SW480 (cell line): ENCODE measurements around the gene CLHC1.
A peak's percentile ranks its signal among the peaks of the same experiment; 100 is the strongest.
"Not testable (repeated sequence)": the region's sequence is repeated elsewhere in the genome, so short reads cannot be mapped to it uniquely, and the experiment has no call there.

Experiments used
- DNase-seq: peaks from one replicate; pipeline ENCODE4 v3.0.0-alpha.2; 2016; ENCODE audit warnings: low spot score

Gene CLHC1

DNA sequence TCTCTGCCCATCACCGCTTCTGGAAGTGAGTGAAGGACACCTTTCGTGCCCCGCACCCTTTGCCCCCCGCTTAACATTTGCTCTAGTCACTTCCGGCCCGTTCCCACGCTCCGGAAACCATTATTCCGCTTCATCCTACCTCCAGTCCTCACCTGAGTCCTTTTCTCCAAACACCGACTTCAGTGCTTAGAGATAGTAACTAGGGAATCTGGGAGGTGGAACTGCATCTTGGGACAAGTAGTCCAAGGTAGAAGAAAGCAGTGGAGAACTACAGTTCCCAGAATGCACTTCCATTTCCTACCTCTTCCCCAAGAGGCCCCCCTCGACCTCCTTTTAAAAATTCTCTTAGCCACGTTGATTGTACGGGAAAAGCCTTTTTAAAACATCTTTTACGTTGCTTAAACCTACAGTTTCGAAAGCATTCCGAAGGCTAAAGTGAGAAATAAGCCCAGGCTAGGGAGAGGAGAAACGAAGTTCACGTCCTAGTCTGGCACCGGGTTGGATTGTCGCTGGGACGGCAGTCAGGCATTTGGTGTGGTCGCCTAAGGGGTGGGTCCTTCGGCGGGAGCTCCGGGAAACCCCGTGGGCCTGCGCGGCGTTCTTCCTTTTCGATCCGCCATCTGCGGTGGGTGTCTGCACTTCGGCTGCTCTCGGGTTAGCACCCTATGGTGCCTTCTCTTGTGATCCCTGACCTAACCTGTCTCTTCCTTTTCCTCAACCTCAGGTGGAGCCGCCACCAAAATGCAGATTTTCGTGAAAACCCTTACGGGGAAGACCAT, at the start of gene CLHC1, which contains the start of gene RPS27A:
Gene CLHC1 (minus strand): TSS at position 210 of the 779 bp plus-strand sequence. CDS start 9,882 bp downstream, outside the sequence.
Gene RPS27A (plus strand): TSS at position 605 of the 779 bp plus-strand sequence. CDS start 137 bp downstream, at position 742.
- peak; percentile 99 for DNase-seq

DNA sequence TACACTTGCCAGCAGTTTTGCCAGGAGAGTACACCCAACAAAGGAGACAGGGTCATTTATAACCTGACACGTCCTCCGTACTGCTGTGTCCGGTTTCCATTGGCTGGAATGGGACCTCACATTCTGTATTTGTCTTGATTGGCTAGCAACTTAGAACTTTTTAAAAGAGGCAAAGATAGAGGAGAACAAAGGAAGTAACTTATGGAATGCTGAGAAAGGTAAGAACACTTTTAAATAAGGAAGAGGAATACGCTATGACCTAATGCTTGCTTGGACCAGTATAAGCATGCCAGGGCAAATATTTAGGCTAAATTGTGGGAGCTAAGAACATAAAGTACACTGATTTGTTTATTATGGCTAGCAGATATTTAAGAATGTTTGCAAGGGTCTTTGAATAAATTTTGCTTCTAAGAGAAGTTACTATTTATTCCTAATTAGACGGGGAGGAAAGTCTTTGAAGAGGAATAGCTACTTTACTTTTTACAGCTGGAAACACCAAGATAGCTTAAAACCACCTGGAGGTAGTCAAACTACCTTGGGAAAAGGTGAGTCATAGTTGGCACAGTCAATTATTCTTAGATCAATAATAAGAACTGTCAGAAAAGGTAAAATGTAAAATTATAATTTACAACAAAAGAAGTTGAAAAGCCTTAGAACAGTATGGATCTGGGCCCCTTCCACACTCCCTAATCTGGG, 48.9 kb upstream of the CLHC1 start:
- DNase-seq, result not testable (repeated sequence)

GRCh38 chr2:55279859-55280424, 47.8 kb upstream of the CLHC1 start:
- not testable (repeated sequence) for DNase-seq

DNA sequence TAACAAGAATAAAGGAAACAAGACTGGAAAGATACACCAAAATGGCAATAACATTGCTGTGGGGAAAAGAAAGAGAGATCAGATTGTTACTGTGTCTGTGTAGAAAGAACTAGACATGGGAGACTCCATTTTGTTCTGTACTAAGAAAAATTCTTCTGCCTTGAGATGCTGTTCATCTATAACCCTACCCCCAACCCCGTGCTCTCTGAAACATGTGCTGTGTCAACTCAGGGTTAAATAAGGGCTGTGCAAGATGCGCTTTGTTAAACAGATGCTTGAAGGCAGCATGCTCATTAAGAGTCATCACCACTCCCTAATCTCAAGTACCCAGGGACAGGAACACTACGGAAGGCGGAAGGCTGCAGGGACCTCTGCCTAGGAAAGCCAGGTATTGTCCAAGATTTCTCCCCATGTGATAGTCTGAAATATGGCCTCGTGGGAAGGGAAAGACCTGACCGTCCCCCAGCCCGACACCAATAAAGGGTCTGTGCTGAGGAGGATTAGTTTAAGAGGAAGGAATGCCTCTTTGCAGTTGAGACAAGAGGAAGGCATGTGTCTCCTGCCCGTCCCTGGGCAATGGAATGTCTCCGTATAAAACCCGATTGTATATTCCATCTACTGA, 47.2 kb upstream of the CLHC1 start:
- not testable (repeated sequence) for DNase-seq

GRCh38 chr2:55277310-55277709, 45.2 kb upstream of the CLHC1 start:
- DNase-seq, result no peak

DNA sequence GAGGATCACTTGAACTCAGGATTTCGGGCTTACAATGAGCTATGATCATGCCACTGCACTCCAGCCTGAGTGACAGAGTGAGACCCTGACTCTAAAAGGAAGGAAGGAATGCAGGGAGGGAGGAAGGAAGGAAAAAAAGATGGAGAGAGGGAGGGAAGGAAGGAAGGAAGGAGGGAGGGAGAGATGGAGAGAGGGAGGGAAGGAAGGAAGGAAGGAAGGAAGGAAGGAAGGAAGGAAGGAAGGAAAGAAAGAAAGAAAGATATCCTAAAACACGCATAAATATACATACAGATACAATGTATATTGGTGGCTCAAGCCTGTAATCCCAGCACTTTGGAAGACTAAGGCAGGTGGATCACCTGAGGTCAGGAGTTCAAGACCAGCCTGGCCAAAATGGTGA, 42.3 kb upstream of the CLHC1 start:
- not testable (repeated sequence) for DNase-seq

DNA sequence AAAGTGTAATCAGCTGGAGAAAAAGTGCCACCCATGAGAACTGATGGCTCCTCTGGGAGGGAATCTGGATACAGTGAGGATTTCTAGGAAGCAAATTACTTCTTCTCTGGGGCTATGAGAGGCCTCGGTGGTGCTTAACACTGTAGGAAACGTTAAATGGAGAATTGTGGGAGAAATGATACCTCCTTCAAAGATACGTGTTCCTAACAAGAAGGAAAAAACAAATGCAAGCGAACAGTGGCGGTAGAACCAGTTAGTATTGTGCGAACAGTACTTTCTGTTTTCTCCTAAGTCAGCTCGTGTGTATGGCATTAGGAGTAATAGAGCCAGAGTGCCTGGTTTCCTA, 37.5 kb upstream of the CLHC1 start:
- peak; percentile 38 for DNase-seq

DNA sequence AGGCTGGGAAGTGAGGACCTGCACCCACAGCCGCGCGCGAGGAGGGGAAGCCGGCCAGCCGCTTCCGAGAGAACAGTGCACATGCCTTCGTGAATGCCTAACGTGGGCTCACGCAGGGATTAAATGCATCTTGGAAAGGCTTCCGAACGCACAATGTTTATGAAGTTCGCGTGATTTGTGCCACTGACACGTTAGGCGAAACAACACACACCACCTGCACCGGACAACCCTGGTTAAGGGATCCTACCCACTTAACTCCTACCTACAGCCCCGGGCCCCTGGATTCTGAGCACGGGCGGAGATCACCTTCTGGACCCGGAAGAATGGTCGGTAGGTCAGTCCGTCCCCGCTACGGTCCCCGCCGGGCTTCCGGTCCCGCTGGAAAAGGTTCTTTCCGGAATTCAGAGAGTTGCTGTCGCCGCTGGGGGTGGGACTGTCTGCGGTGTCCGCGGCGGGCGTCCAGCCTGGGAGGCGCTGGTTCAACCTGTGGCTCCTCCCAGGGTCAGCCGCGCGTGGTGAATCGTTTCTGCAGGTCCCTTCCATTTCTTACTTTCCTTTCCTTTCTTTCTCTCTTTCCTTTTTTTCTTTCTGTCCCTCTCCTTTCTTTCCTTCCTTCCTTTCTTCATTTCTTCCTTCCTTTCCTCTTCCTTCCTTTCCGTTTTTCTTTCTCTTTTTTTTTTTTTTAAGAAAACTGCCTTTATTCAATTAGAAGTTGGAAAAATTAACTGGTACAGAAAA, 37.0 kb upstream of the CLHC1 start, which contains the start of gene MTIF2:
Gene MTIF2 (minus strand): TSS at position 325 of the 738 bp plus-strand sequence. CDS start 5,373 bp downstream, outside the sequence.
- peak; percentile 97 for DNase-seq

- DNase-seq, result no peak
These were observed 36.3 kb upstream of the CLHC1 start for GRCh38 chr2:55268288-55268906.

DNA sequence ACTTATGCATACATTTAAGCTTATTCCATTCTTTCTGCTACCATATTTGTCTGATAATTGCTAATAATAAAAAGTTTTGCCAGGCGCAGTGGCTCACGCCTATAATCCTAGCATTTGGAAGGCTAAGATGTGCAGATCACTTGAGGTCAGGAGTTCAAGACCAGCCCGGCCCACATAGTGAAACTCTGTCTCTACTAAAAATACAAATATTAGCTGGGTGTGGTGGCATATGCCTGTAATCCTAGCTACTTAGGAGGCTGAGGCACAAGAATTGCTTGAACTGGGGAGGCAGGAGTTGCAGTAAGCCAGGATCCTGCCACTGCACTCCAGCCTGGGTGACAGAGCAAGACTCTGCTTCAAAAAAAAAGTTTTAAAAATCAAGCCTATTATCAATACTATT, 27.5 kb upstream of the CLHC1 start:
- not testable (repeated sequence) for DNase-seq

DNA sequence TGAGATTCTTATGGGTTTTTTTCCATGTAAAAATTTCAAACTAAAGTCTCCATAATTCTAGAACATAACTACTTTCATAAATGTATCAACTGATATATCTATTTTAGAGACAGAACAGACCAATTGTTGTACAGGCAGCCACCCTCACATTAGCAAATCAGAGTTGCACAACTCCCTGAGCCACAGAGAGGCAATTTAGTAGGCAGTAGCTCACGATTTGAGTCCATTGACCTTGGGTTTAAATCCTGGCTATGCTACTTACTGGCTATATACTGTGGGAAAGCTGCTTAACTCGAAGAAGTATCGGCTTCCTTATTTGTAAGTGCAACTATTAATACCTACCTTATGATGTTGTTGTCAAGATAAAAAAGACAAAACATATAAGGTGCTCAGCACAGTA, 20.7 kb upstream of the CLHC1 start:
- no peak for DNase-seq

DNA sequence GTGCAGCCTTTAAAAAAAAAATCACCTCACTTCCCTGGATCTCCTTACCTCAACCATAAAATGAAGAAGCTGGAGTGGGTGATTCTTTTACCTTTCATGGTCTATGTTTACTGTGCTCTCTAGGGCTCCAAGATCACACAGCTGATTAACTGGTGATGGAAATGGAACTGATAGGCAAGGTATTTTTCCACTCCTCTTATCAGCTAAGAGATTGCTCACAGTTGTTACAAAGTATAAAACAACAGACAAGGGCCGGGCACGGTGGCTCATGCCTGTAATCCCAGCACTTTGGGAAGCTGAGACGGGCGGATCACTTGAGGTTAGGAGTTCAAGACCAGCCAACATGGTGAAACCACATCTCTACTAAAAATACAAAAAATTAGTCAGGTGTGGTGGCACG, 14.9 kb upstream of the CLHC1 start:
- no peak for DNase-seq

DNA sequence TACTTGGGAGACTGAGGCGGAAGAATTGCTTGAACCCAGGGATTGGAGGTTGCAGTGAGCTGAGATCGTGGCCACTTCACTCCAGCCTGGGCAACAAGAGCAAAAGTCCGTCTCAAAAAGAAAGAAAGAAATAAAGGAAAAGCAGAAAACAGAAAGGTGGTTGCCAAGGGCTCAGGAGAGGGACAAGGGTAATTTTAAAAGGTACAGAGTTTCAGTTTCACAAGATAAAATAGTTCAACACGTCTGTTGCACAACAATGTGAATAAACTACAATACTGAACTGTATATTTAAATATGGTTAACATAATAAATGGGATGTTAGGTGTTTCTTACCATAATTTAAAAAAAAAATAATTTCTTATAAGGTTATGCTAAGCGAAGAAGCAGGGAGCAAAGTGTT, 13.3 kb upstream of the CLHC1 start:
- DNase-seq, result no peak

DNA sequence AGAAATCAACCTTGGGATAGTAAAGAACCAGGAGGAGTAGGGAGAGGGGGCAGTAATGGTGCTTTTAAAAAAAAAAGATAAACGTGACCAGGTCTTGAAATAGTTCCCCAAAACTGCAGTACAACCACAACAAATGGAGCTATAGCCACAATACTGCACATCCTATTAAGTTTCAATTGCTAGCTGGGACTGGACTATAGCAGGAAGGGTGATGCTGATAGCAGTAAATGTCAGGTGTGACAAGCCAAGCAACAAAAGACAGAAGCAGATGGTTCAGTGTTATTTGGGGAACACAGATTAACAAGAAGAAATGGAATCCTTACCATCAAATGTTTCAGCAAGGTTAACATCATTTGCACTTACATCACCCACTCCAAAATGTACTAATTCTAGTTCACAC, 10.5 kb upstream of the CLHC1 start:
- DNase-seq, result no peak

DNA sequence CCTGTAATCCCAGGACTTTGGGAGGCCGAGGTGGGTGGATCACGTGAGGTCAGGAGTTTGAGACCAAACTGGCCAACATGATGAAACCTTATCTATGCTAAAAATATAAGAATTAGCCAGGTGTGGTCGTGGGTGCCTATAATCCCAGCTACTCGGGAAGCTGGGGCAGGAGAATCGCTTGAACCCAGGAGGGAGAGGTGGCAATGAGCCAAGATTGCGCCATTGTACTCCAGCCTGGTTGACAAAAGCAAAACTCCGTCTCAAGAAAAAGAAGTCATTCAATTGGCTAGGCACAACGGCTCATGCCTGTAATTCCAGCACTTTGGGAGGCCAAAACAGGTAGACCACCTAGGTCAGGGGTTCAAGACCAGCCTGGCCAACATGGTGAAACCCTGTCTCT, 9.5 kb upstream of the CLHC1 start:
- DNase-seq, result not testable (repeated sequence)

DNA sequence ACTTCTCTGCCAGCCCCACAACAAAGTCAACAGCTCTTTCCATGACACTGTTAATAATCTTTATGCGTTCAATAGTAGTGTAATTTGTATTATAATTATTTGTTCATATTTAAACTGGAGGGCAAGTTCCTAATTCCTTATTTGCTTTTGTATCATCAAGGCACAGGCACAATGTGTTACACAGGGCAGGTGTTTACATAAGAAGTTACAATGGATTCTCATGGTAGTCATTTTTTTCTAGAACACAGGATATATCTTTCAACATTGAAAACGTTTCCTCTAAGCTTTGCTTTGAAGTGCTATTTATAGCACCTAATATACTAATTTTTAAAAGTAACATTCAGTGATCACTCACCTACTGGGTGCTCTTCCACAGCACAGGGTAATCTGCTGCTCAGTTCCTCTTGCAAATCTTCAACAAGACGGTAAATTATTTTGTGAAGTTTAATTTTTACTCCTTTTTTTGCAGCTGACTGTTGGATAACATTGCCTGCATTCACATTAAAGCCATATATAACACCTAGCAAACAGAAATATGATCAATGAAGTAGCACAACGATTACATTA, 7.6 kb upstream of the CLHC1 start:
- DNase-seq, result no peak

DNA sequence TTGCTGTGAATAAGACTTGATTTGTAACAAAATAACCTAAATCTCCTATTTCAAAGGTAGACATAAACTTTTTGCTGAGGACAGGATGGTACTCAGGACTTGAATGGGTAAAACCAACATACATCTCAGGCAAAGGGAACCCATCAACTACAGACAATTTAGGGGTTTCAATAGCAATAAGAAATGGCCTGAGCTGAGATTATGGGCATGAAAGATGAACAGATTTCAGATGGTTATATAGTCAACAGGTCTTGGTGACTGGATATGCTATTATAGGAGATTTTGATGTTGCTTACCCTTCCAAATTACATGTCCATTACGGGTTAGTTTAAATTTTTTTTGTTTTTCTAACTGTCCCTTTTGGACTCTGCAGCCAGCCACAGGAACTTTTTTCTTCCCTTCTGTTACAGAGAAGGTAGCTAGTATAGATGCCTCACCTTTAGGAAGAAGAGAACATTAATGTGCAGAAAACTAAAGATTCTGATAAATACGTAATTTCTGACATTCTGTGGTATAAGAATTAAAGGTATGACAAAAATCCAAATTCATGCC, 5.0 kb upstream of the CLHC1 start:
- DNase-seq, result peak; percentile 16

- DNase-seq, result no peak
These were observed 3.8 kb upstream of the CLHC1 start for GRCh38 chr2:55235724-55236538.

GRCh38 chr2:55233658-55233940, 1.5 kb upstream of the CLHC1 start:
- no peak for DNase-seq
